Gastrocnemius medialis (tissue), 4 donors: Measurements from ENCODE around the gene GSK3A.

ENCODE experiments used
- POLR2A ChIP-seq, 2 donors: fragments of 450-650 bp; IDR thresholded peaks; one replicate each; pipeline ENCODE4 v1.6.1; 2017; ENCODE audit warnings: antibody characterized with exemption in 2 of 2, mild to moderate bottlenecking in 2 of 2, moderate library complexity in 2 of 2
- TF ChIP-seq, protein P1 (sequence below), 5 experiments: fragments of 450-650 bp in 3 of 5; fragments of 200-600 bp in 2 of 5; sonication (generic) in 2 of 5; IDR thresholded peaks in 4 of 5; conservative IDR thresholded peaks in 1 of 5; 1 replicate in 4 of 5; 2 replicates in 1 of 5; pipeline ENCODE4 v1.5.1; 2016 to 2019; ENCODE audit warnings: antibody characterized with exemption in 5 of 5, mild to moderate bottlenecking in 3 of 5, moderate library complexity in 3 of 5

DNA sequence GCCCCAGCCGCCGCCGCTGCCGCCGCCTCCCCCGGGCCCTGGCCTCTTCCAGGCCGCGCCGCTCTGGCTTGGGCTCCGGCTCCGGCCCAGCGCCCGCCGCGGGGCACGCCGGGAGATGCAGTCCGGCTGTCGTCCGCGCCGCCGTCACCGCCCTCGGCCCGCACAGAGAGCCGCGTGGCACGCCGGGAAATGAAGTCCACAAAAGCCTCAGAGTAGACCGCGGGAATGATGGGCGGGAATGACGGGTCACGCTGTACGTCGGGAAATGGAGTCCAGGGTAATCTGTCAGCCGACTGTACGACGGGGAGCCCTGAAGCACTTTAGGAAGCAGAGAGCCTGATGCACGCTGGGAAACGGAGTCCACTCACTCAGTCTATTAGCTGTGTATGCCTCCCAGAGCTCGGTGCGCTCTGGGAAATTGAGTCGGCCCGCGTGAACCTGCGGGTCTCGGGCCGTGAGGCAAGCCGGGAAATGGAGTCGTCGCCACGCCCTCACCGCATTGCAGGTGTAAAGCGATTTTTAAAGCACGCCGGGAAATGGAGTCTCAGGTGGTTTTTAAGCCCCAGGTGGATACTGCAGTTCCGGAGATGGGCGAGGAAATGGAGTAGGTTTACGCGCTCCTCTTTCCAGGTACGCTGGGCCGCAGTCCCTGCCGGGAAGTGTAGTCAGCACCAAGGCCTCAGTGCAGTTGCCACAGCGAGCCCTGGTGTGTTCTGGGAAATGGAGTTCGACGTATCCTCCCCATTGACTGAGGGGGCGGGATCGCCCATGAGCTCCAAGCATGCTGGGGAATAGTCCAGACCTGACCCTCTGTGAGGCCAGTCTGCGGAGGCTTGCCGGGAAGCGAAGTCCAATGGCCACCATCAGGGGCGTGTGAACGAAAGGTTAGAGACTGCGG is at the start of gene GSK3A:
- peak; percentile 90 to 92 for TF ChIP-seq POLR2A (IDR thresholded peaks at IDR 0.05)
- TF ChIP-seq, protein P1, sequence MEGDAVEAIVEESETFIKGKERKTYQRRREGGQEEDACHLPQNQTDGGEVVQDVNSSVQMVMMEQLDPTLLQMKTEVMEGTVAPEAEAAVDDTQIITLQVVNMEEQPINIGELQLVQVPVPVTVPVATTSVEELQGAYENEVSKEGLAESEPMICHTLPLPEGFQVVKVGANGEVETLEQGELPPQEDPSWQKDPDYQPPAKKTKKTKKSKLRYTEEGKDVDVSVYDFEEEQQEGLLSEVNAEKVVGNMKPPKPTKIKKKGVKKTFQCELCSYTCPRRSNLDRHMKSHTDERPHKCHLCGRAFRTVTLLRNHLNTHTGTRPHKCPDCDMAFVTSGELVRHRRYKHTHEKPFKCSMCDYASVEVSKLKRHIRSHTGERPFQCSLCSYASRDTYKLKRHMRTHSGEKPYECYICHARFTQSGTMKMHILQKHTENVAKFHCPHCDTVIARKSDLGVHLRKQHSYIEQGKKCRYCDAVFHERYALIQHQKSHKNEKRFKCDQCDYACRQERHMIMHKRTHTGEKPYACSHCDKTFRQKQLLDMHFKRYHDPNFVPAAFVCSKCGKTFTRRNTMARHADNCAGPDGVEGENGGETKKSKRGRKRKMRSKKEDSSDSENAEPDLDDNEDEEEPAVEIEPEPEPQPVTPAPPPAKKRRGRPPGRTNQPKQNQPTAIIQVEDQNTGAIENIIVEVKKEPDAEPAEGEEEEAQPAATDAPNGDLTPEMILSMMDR (IDR thresholded peaks at IDR 0.05 in 4 of 5, conservative IDR thresholded peaks at IDR 0.05 in 1 of 5), result peak in 1 of 5 experiments; percentile 17
